ENCODE data around the gene POC5.
A peak's percentile ranks its signal among the peaks of the same experiment; 100 is the strongest.
"Not testable (repeated sequence)": the region's sequence is repeated elsewhere in the genome, so short reads cannot be mapped to it uniquely, and the experiment has no call there.

The POC5 gene

GRCh38 chr5:75717082-75717922 lies at the start of gene POC5:
POC5 (minus strand) TSS chr5:75717437; CDS start chr5:75712937, 4,500 bp downstream.
- DNase-seq (ENCODE audit: low read depth in 2 of 2) = peak; percentile 94 to 97

- no peak for DNase-seq (ENCODE audit: low read depth in 2 of 2)
Observed at GRCh38 chr5:75758116-75758515, 40.9 kb upstream of the POC5 start.

GRCh38 chr5:75756981-75757380 lies 39.7 kb upstream of the POC5 start:
- no peak for DNase-seq (ENCODE audit: low read depth in 2 of 2)

GRCh38 chr5:75756211-75756610 lies 39.0 kb upstream of the POC5 start:
- DNase-seq (ENCODE audit: low read depth in 2 of 2) = no peak

- DNase-seq (ENCODE audit: low read depth in 2 of 2) = no peak
Observed at GRCh38 chr5:75753182-75753581, 35.9 kb upstream of the POC5 start.

GRCh38 chr5:75744355-75744754 lies 27.1 kb upstream of the POC5 start:
- no peak for DNase-seq (ENCODE audit: low read depth in 2 of 2)

- no peak for DNase-seq (ENCODE audit: low read depth in 2 of 2)
Observed at GRCh38 chr5:75736273-75736672, 19.0 kb upstream of the POC5 start.

- DNase-seq (ENCODE audit: low read depth in 2 of 2) = no peak
Observed at GRCh38 chr5:75734913-75735789, 17.9 kb upstream of the POC5 start.

- no peak for DNase-seq (ENCODE audit: low read depth in 2 of 2)
Observed at GRCh38 chr5:75733767-75734166, 16.5 kb upstream of the POC5 start.

GRCh38 chr5:75731515-75731914 lies 14.3 kb upstream of the POC5 start:
- DNase-seq (ENCODE audit: low read depth in 2 of 2) = not testable (repeated sequence)

GRCh38 chr5:75729321-75729720 lies 12.1 kb upstream of the POC5 start:
- DNase-seq (ENCODE audit: low read depth in 2 of 2) = no peak

- DNase-seq (ENCODE audit: low read depth in 2 of 2) = no peak
Observed at GRCh38 chr5:75727931-75728330, 10.7 kb upstream of the POC5 start.

- not testable (repeated sequence) for DNase-seq (ENCODE audit: low read depth in 2 of 2)
Observed at GRCh38 chr5:75726224-75726623, 9.0 kb upstream of the POC5 start.

- no peak for DNase-seq (ENCODE audit: low read depth in 2 of 2)
Observed at GRCh38 chr5:75723378-75723777, 6.1 kb upstream of the POC5 start.

- no peak for DNase-seq (ENCODE audit: low read depth in 2 of 2)
Observed at GRCh38 chr5:75721573-75721972, 4.3 kb upstream of the POC5 start.

GRCh38 chr5:75720882-75721281 lies 3.6 kb upstream of the POC5 start:
- no peak for DNase-seq (ENCODE audit: low read depth in 2 of 2)

GRCh38 chr5:75716715-75717081 lies 539 bp downstream of the POC5 start:
- DNase-seq (ENCODE audit: low read depth in 2 of 2) = no peak

- DNase-seq (ENCODE audit: low read depth in 2 of 2) = no peak
Observed at GRCh38 chr5:75712091-75712490, 5.1 kb downstream of the POC5 start.

- no peak for DNase-seq (ENCODE audit: low read depth in 2 of 2)
Observed at GRCh38 chr5:75711151-75711550, 6.1 kb downstream of the POC5 start.

GRCh38 chr5:75710637-75711036 lies 6.6 kb downstream of the POC5 start:
- DNase-seq (ENCODE audit: low read depth in 2 of 2) = no peak

- DNase-seq (ENCODE audit: low read depth in 2 of 2) = no peak
Observed at GRCh38 chr5:75707911-75708509, 9.2 kb downstream of the POC5 start.

- DNase-seq (ENCODE audit: low read depth in 2 of 2) = no peak
Observed at GRCh38 chr5:75706775-75707174, 10.5 kb downstream of the POC5 start.

Data from stimulated activated CD8-positive, alpha-beta memory T cell treated with anti-CD3 and anti-CD28 coated beads, Interleukin-7, amount 100 ng/mL, for 1 hour (primary cell).